ENCODE data around the gene PDE10A. TPM values are rescaled to one million over a fixed set of nuclear protein-coding genes. Genes with fewer than 3 reads are reported as not detected.
"Not testable (repeated sequence)": the region's sequence is repeated elsewhere in the genome, so short reads cannot be mapped to it uniquely, and the experiment has no call there.

Gene PDE10A
- total RNA-seq, 1 donor = 12.7 TPM

- H3K4me3 ChIP-seq (ENCODE audit: low read depth, low read length) = no peak overlapping the region
- TF ChIP-seq CTCF (IDR thresholded peaks at IDR 0.05; ENCODE audit: insufficient read depth, low read length) = no peak
- DNase-seq (ENCODE audit: low read depth) = no peak
Observed at GRCh38 chr6:165597821-165598220, 65.2 kb downstream of the PDE10A start.

GRCh38 chr6:165594584-165595333 is 68.3 kb downstream of the PDE10A start:
- DNase-seq (ENCODE audit: low read depth) = no peak
- no peak overlapping the region for H3K4me3 ChIP-seq (ENCODE audit: low read depth, low read length)
- TF ChIP-seq CTCF (IDR thresholded peaks at IDR 0.05; ENCODE audit: insufficient read depth, low read length) = no peak

GRCh38 chr6:165592947-165593346 is 70.1 kb downstream of the PDE10A start:
- H3K4me3 ChIP-seq (ENCODE audit: low read depth, low read length); DNase-seq (ENCODE audit: low read depth): not testable (repeated sequence)

GRCh38 chr6:165588515-165588914 is 74.5 kb downstream of the PDE10A start:
- DNase-seq (ENCODE audit: low read depth) = no peak
- no peak for TF ChIP-seq CTCF (IDR thresholded peaks at IDR 0.05; ENCODE audit: insufficient read depth, low read length)
- H3K4me3 ChIP-seq (ENCODE audit: low read depth, low read length) = no peak overlapping the region

GRCh38 chr6:165587206-165587605 is 75.8 kb downstream of the PDE10A start:
- no peak overlapping the region for H3K4me3 ChIP-seq (ENCODE audit: low read depth, low read length)
- TF ChIP-seq CTCF (IDR thresholded peaks at IDR 0.05; ENCODE audit: insufficient read depth, low read length) = no peak
- DNase-seq (ENCODE audit: low read depth) = no peak

GRCh38 chr6:165586706-165587105 is 76.3 kb downstream of the PDE10A start:
- TF ChIP-seq CTCF (IDR thresholded peaks at IDR 0.05; ENCODE audit: insufficient read depth, low read length) = no peak
- H3K4me3 ChIP-seq (ENCODE audit: low read depth, low read length) = no peak overlapping the region
- DNase-seq (ENCODE audit: low read depth) = no peak

GRCh38 chr6:165585060-165585459 is 78.0 kb downstream of the PDE10A start:
- peak; percentile 61 for DNase-seq (ENCODE audit: low read depth)
- no peak for TF ChIP-seq CTCF (IDR thresholded peaks at IDR 0.05; ENCODE audit: insufficient read depth, low read length)
- no peak overlapping the region for H3K4me3 ChIP-seq (ENCODE audit: low read depth, low read length)

All from fibroblast of the aortic adventitia (primary cell).